PC-9 (cell line): ENCODE measurements around the gene MKS1.

Experiments
- CTCF ChIP-seq: fragments of 200-600 bp; sonication (generic); conservative IDR thresholded peaks from 2 replicates; pipeline ENCODE4 v1.6.1; 2017; ENCODE audit warnings: mixed run types, antibody characterized with exemption, mild to moderate bottlenecking, moderate library complexity
- EZH2 ChIP-seq: fragments of 200-600 bp; sonication (generic); IDR thresholded peaks from 2 replicates; pipeline ENCODE4 v1.8.0; 2017; ENCODE audit warnings: antibody characterized with exemption, low read depth

GRCh38 chr17:58245428-58246103, 26.5 kb upstream of the MKS1 start:
- TF ChIP-seq EZH2 (no peak), CTCF (no peak)
